WTC11 (cell line): ENCODE measurements around the gene MOCS1. TPM values are rescaled to one million over a fixed set of nuclear protein-coding genes. Genes with fewer than 3 reads are reported as not detected.

ENCODE experiments used
- ATAC-seq: fragments of 200-7000 bp; cut with Tn5 transposase; 2 replicates; pipeline ENCODE4 v1.10.0; 2021; ENCODE audit warnings: mild to moderate bottlenecking, moderate library complexity
- CTCF ChIA-PET: fragments of 300-600 bp; sonication (Branson Sonifier 250); formaldehyde crosslinking; loops from one replicate; lab custom pipeline; 2021; ENCODE audit warnings: antibody characterized with exemption; lab: Charles Lee
- POLR2A ChIA-PET: fragments of 350-600 bp; sonication (Branson Sonifier 250); formaldehyde crosslinking; loops from one replicate; lab custom pipeline; 2021; ENCODE audit warnings: antibody characterized with exemption; lab: Charles Lee
- DNase-seq: peaks from one replicate; pipeline ENCODE4 v3.0.0; 2021; ENCODE audit warnings: low spot score
- H3K27ac Mint-ChIP-seq: 2 replicates; pipeline ENCODE4 v1.8.0; 2021; ENCODE audit warnings: mixed read lengths
- H3K27me3 Mint-ChIP-seq: 2 replicates; pipeline ENCODE4 v1.8.0; 2021; ENCODE audit warnings: low read depth, mild to moderate bottlenecking, moderate library complexity, mixed read lengths
- H3K36me3 Mint-ChIP-seq: 2 replicates; pipeline ENCODE4 v1.8.0; 2021; ENCODE audit warnings: mixed read lengths
- H3K4me1 Mint-ChIP-seq: 2 replicates; pipeline ENCODE4 v1.8.0; 2022; ENCODE audit warnings: mixed read lengths
- H3K4me3 Mint-ChIP-seq: 2 replicates; pipeline ENCODE4 v1.8.0; 2021; ENCODE audit warnings: mild to moderate bottlenecking, moderate library complexity, mixed read lengths
- H3K9me3 Mint-ChIP-seq: 2 replicates; pipeline ENCODE4 v1.8.0; 2021; ENCODE audit warnings: mixed read lengths
- ARID4B ChIP-seq: sonication (generic); formaldehyde crosslinking; IDR thresholded peaks from 2 replicates; pipeline ENCODE4 v1.8.0; 2023; ENCODE audit warnings: missing genetic modification reagents, mild to moderate bottlenecking, borderline replicate concordance
- ATF6 ChIP-seq: sonication (generic); formaldehyde crosslinking; IDR thresholded peaks from 2 replicates; pipeline ENCODE4 v1.8.1; 2023; ENCODE audit warnings: mild to moderate bottlenecking, missing genetic modification reagents
- CTCF ChIP-seq: fragments of 200-600 bp; IDR thresholded peaks from 2 replicates; pipeline ENCODE4 v1.8.0; 2022; ENCODE audit warnings: antibody characterized with exemption
- GABPB1 ChIP-seq: sonication (generic); formaldehyde crosslinking; IDR thresholded peaks from 2 replicates; pipeline ENCODE4 v1.8.1; 2023; ENCODE audit warnings: mild to moderate bottlenecking, missing genetic modification reagents
- NR3C1 ChIP-seq: sonication (generic); formaldehyde crosslinking; conservative IDR thresholded peaks from 2 replicates; pipeline ENCODE4 v1.8.1; 2023; ENCODE audit warnings: low read depth, mild to moderate bottlenecking, missing genetic modification reagents
- PRDM15 ChIP-seq: sonication (generic); formaldehyde crosslinking; IDR thresholded peaks from 2 replicates; pipeline ENCODE4 v1.8.0; 2022; ENCODE audit warnings: missing genetic modification reagents
- SMAD3 ChIP-seq: sonication (generic); formaldehyde crosslinking; IDR thresholded peaks from 2 replicates; pipeline ENCODE4 v1.8.0; 2022; ENCODE audit warnings: missing genetic modification reagents, mild to moderate bottlenecking, borderline replicate concordance
- SMAD4 ChIP-seq: sonication (generic); formaldehyde crosslinking; IDR thresholded peaks from 2 replicates; pipeline ENCODE4 v1.8.0; 2022; ENCODE audit warnings: mild to moderate bottlenecking, missing genetic modification reagents
- USF1 ChIP-seq: sonication (generic); formaldehyde crosslinking; IDR thresholded peaks from 2 replicates; pipeline ENCODE4 v1.8.0; 2022; ENCODE audit warnings: mild to moderate bottlenecking, missing genetic modification reagents
- ZBTB43 ChIP-seq: sonication (generic); formaldehyde crosslinking; IDR thresholded peaks from 2 replicates; pipeline ENCODE4 v1.8.1; 2023; ENCODE audit warnings: mild to moderate bottlenecking, missing genetic modification reagents
- ZNF263 ChIP-seq: sonication (generic); formaldehyde crosslinking; IDR thresholded peaks from 2 replicates; pipeline ENCODE4 v1.8.1; 2022; ENCODE audit warnings: low read depth, mild to moderate bottlenecking, moderate library complexity, missing genetic modification reagents
- ZNF532 ChIP-seq: fragments of 250-450 bp; sonication (Bioruptor Pico); IDR thresholded peaks from 2 replicates; pipeline ENCODE4 v1.9.0; 2021; ENCODE audit warnings: mild to moderate bottlenecking, borderline replicate concordance
- total RNA-seq: library from RNA; stranded (reverse); gene quantifications from 3 replicates; pipeline ENCODE4 v1.2.3, GENCODE V29; 2021

MOCS1 gene
- total RNA-seq, 1 experiment from 2014 or later: 18.5 TPM

- Mint-ChIP-seq H3K4me1 (peaks cover 7% of the 10 kb centered on the region), H3K27me3 (no peaks in the 10 kb centered on the region), H3K27ac (no peak overlapping the region), H3K9me3 (peaks cover 8% of the 10 kb centered on the region), H3K36me3 (no peaks in the 10 kb centered on the region), H3K4me3 (no peak overlapping the region)
- CTCF ChIA-PET: interaction anchor here (0.5 to 1.9 kb wide), 22 partner anchors 15 to 1486 kb away, joined by 3 to 17 read pairs (median 4); no protein-coding TSS in a partner anchor
- ATAC-seq (peak; percentile 82), DNase-seq (peak; percentile 24)
- POLR2A ChIA-PET: interaction anchor here (0.7 kb wide), 1 partner anchor 817 kb away, joined by 3 read pairs; no protein-coding TSS in a partner anchor
- peak; percentile 39 for TF ChIP-seq CTCF
- TF ChIP-seq USF1 (CRISPR knock-in tag): no peak
- no peak for TF ChIP-seq ARID4B
- no peak for TF ChIP-seq ZNF263 (CRISPR knock-in tag)
- no peak for TF ChIP-seq ZBTB43 (CRISPR knock-in tag)
- TF ChIP-seq PRDM15 (CRISPR knock-in tag): no peak
Measured at GRCh38 chr6:39980839-39981580, 46.7 kb upstream of the MOCS1 start.

- H3K27me3 Mint-ChIP-seq: no peaks in the 10 kb centered on the region
- POLR2A ChIA-PET: no interaction called here
- peaks cover 8% of the 10 kb centered on the region for H3K9me3 Mint-ChIP-seq
- no peak overlapping the region for H3K4me3 Mint-ChIP-seq
- H3K4me1 Mint-ChIP-seq: peaks cover 7% of the 10 kb centered on the region
- no peaks in the 10 kb centered on the region for H3K36me3 Mint-ChIP-seq
- CTCF ChIA-PET: interaction anchor here (1.9 kb wide), 1 partner anchor 329 kb away, joined by 13 read pairs; no protein-coding TSS in a partner anchor
- DNase-seq: no peak
- no peak for ATAC-seq
- H3K27ac Mint-ChIP-seq: no peak overlapping the region
- TF ChIP-seq NR3C1 (CRISPR knock-in tag) (no peak), SMAD3 (CRISPR knock-in tag) (no peak), ATF6 (CRISPR knock-in tag) (no peak), ZNF532 (CRISPR knock-in tag) (no peak), SMAD4 (CRISPR knock-in tag) (no peak), GABPB1 (CRISPR knock-in tag) (no peak)
Measured at GRCh38 chr6:39979461-39980328, 45.4 kb upstream of the MOCS1 start.
